Ascending aorta (tissue), 2 donors: ENCODE measurements around the gene CCR8. TPM values are rescaled to one million over a fixed set of nuclear protein-coding genes. Genes with fewer than 3 reads are reported as not detected.

ENCODE experiments used
- DNase-seq, 2 donors: peaks; one replicate each; pipeline ENCODE4 v3.0.0-alpha.2; 2019; ENCODE audit warnings: low spot score in 2 of 2
- H3K27ac ChIP-seq, 2 donors: fragments of 200-600 bp; sonication (generic); one replicate each; pipeline ENCODE4 v1.5.1; 2016 to 2017; ENCODE audit warnings: mild to moderate bottlenecking in 1 of 2
- H3K27me3 ChIP-seq: fragments of 200-600 bp; sonication (generic); one replicate; pipeline ENCODE4 v1.5.1; 2017
- H3K36me3 ChIP-seq, 2 donors: fragments of 200-600 bp; sonication (generic); one replicate each; pipeline ENCODE4 v1.5.1; 2016
- H3K4me1 ChIP-seq, 2 donors: fragments of 200-600 bp; sonication (generic); one replicate each; pipeline ENCODE4 v1.5.1; 2016 to 2017; ENCODE audit warnings: mild to moderate bottlenecking in 1 of 2
- H3K4me3 ChIP-seq, 2 donors: fragments of 200-600 bp; sonication (generic); one replicate each; pipeline ENCODE4 v1.5.1; 2016 to 2017; ENCODE audit warnings: mild to moderate bottlenecking in 1 of 2
- H3K9me3 ChIP-seq, 2 donors: fragments of 200-600 bp; sonication (generic); one replicate each; pipeline ENCODE4 v1.5.1; 2016
- intact Hi-C: fragments of 100-400 bp; cut with DNase I; formaldehyde crosslinking; loops from one replicate; pipeline ENCODE4 v1.15.1; 2023
- total RNA-seq: library from RNA; depleted of rRNA; stranded (reverse); fragments of >200 nt; gene quantifications from one replicate; pipeline ENCODE4 v1.1.0, GENCODE V29; 2016
- TF ChIP-seq, protein P1 (sequence below), 3 experiments: fragments of 200-600 bp in 2 of 3; fragments of 450-650 bp in 1 of 3; sonication (generic) in 2 of 3; IDR thresholded peaks; one replicate each; pipeline ENCODE4 v1.5.1; 2016 to 2019; ENCODE audit warnings: antibody characterized with exemption in 3 of 3, mild to moderate bottlenecking in 1 of 3, moderate library complexity in 1 of 3

The CCR8 gene
- total RNA-seq, 1 donor from 2014 or later, result not detected

DNA sequence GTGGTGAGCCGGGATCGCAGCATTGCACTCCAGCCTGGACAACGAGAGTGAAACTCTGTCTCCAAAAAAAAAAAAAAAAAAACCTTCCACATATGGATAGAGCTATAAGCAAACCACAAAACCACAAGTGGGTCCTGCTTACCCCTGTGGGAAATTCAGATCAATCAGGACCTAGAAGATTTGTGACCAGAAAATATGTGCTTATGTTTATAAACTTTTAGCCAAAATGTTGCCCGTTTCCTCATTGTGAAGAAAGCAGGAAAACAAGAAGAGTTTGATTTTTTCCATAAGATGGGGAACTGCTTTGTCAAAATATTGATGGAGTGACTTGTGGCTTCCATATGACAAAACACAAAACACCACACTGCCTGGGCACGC is 50.3 kb downstream of the CCR8 start:
- Histone ChIP-seq H3K4me3 (no peak overlapping the region), H3K27ac (no peak overlapping the region), H3K27me3 (no peaks in the 10 kb centered on the region), H3K9me3 (no peaks in the 10 kb centered on the region), H3K4me1 (peaks cover 0 to 9% of the 10 kb centered on the region in 2 donors), H3K36me3 (no peaks in the 10 kb centered on the region)
- DNase-seq, result no peak
- intact Hi-C loops, result loop anchor here (5.0 to 10.0 kb wide), 6 partner anchors 197 to 1075 kb away; partner anchors contain the start of genes GORASP1, RPL14, SCN11A and TTC21A
- TF ChIP-seq, protein P1, sequence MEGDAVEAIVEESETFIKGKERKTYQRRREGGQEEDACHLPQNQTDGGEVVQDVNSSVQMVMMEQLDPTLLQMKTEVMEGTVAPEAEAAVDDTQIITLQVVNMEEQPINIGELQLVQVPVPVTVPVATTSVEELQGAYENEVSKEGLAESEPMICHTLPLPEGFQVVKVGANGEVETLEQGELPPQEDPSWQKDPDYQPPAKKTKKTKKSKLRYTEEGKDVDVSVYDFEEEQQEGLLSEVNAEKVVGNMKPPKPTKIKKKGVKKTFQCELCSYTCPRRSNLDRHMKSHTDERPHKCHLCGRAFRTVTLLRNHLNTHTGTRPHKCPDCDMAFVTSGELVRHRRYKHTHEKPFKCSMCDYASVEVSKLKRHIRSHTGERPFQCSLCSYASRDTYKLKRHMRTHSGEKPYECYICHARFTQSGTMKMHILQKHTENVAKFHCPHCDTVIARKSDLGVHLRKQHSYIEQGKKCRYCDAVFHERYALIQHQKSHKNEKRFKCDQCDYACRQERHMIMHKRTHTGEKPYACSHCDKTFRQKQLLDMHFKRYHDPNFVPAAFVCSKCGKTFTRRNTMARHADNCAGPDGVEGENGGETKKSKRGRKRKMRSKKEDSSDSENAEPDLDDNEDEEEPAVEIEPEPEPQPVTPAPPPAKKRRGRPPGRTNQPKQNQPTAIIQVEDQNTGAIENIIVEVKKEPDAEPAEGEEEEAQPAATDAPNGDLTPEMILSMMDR (IDR thresholded peaks at IDR 0.05), result no peak

DNA sequence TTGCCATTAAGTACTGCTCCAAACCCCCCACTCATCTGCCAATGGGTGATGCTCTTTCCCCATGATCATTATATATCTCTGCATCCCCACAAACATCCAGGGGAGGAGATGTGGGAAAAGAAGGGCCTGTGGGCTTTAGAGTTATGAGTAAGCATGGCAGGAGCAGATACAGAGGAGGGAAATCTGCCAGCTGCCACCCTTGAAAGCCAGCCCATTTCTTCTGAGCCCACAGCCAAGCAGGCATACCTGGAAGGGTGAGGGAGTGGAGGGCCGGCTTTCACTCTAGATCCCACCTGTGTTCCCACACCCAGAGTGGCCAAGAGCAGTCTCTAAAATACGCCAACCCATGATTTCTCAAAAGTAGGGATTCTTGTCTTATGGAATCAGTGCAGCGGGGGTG is 51.9 kb downstream of the CCR8 start:
- intact Hi-C loops, result loop anchor here (5.0 to 10.0 kb wide), 6 partner anchors 199 to 1073 kb away; partner anchors contain the start of genes GORASP1, RPL14, SCN11A and TTC21A
- H3K4me1 ChIP-seq, result peaks cover 0 to 16% of the 10 kb centered on the region in 2 donors
- no peaks in the 10 kb centered on the region for H3K27me3 ChIP-seq
- H3K4me3 ChIP-seq, result no peak overlapping the region
- no peak overlapping the region for H3K27ac ChIP-seq
- no peaks in the 10 kb centered on the region for H3K9me3 ChIP-seq
- TF ChIP-seq, protein P1 (IDR thresholded peaks at IDR 0.05), result no peak
- no peak for DNase-seq
- H3K36me3 ChIP-seq, result no peaks in the 10 kb centered on the region

Other genes starting within 250 kb of the CCR8 start
- gene GORASP1, start 222.1 kb upstream of the CCR8 start, total RNA-seq, result 186 TPM
- 0.43 TPM for gene TTC21A, start 222.0 kb upstream of the CCR8 start, total RNA-seq
- gene CSRNP1, start 176.1 kb upstream of the CCR8 start, total RNA-seq, result 176 TPM
- not detected for gene XIRP1, start 137.1 kb upstream of the CCR8 start, total RNA-seq
- not detected for gene CX3CR1, start 49.7 kb upstream of the CCR8 start, total RNA-seq
- gene SLC25A38, start 53.7 kb downstream of the CCR8 start, total RNA-seq, result 7.0 TPM
- 745 TPM for gene RPSA, start 77.0 kb downstream of the CCR8 start, total RNA-seq
- gene MOBP, start 138.0 kb downstream of the CCR8 start, total RNA-seq, result not detected